Hematopoietic multipotent progenitor cell treated with erythropoietin and hydrocortisone succinate and interleukin-3 and kit ligand, for 8 days (in vitro differentiated cells): ENCODE measurements around the gene PEX3.
"Not testable (repeated sequence)": the region's sequence is repeated elsewhere in the genome, so short reads cannot be mapped to it uniquely, and the experiment has no call there.

ENCODE experiments used
- DNase-seq: peaks from one replicate; pipeline ENCODE4 v3.0.0-alpha.2; 2015

The PEX3 gene

GRCh38 chr6:143449082-143449713 lies 1.4 kb upstream of the PEX3 start:
- DNase-seq: peak; percentile 57

- DNase-seq: peak; percentile 94
Measured at GRCh38 chr6:143449714-143450452, 722 bp upstream of the PEX3 start.

GRCh38 chr6:143451531-143451930 lies 926 bp downstream of the PEX3 start:
- DNase-seq: no peak

GRCh38 chr6:143457563-143458359 lies 7.2 kb downstream of the PEX3 start:
- DNase-seq: no peak

GRCh38 chr6:143465546-143465945 lies 14.9 kb downstream of the PEX3 start:
- DNase-seq: no peak

GRCh38 chr6:143468026-143468425 lies 17.4 kb downstream of the PEX3 start:
- DNase-seq: no peak

- DNase-seq: not testable (repeated sequence)
Measured at GRCh38 chr6:143468823-143469222, 18.2 kb downstream of the PEX3 start.

GRCh38 chr6:143471822-143472221 lies 21.2 kb downstream of the PEX3 start:
- no peak for DNase-seq

- no peak for DNase-seq
Measured at GRCh38 chr6:143476545-143476944, 25.9 kb downstream of the PEX3 start.

GRCh38 chr6:143478479-143479062 lies 28.0 kb downstream of the PEX3 start:
- no peak for DNase-seq

GRCh38 chr6:143482593-143482992 lies 32.0 kb downstream of the PEX3 start:
- DNase-seq: no peak

- no peak for DNase-seq
Measured at GRCh38 chr6:143485967-143486366, 35.4 kb downstream of the PEX3 start.

GRCh38 chr6:143486752-143487151 lies 36.1 kb downstream of the PEX3 start:
- no peak for DNase-seq

GRCh38 chr6:143490244-143490643 lies 39.6 kb downstream of the PEX3 start:
- no peak for DNase-seq

GRCh38 chr6:143490775-143491174 lies 40.2 kb downstream of the PEX3 start:
- no peak for DNase-seq

- no peak for DNase-seq
Measured at GRCh38 chr6:143496974-143497373, 46.4 kb downstream of the PEX3 start.

- DNase-seq: no peak
Measured at GRCh38 chr6:143498428-143498827, 47.8 kb downstream of the PEX3 start.

GRCh38 chr6:143501851-143502250 lies 51.2 kb downstream of the PEX3 start:
- DNase-seq: no peak

- no peak for DNase-seq
Measured at GRCh38 chr6:143504369-143504768, 53.8 kb downstream of the PEX3 start.

- DNase-seq: no peak
Measured at GRCh38 chr6:143505111-143505510, 54.5 kb downstream of the PEX3 start.

GRCh38 chr6:143505537-143505936 lies 54.9 kb downstream of the PEX3 start:
- no peak for DNase-seq

GRCh38 chr6:143506199-143506598 lies 55.6 kb downstream of the PEX3 start:
- no peak for DNase-seq

- DNase-seq: no peak
Measured at GRCh38 chr6:143506620-143507019, 56.0 kb downstream of the PEX3 start.
